Vagina (tissue), 2 donors: ENCODE results near the gene ETFRF1. TPM values are rescaled to one million over a fixed set of nuclear protein-coding genes. Genes with fewer than 3 reads are reported as not detected.

Experiments
- DNase-seq, 2 donors: peaks; one replicate each; pipeline ENCODE4 v3.0.0-alpha.2; 2017; ENCODE audit errors: extremely low spot score in 2 of 2
- H3K27ac ChIP-seq: fragments of 200-600 bp; sonication (generic); one replicate; pipeline ENCODE4 v1.5.1; 2019
- H3K27me3 ChIP-seq: fragments of 200-600 bp; sonication (generic); one replicate; pipeline ENCODE4 v1.5.1; 2019
- H3K36me3 ChIP-seq, 2 donors: fragments of 200-600 bp; sonication (generic); one replicate each; pipeline ENCODE4 v1.5.1; 2017 to 2019
- H3K4me1 ChIP-seq: fragments of 200-600 bp; sonication (generic); one replicate; pipeline ENCODE4 v1.5.1; 2019
- H3K4me3 ChIP-seq, 2 donors: fragments of 200-600 bp; sonication (generic); 1 replicate in 1 of 2; 2 replicates in 1 of 2; pipeline ENCODE4 v1.5.1; 2016 to 2019
- H3K9me3 ChIP-seq: fragments of 200-600 bp; sonication (generic); one replicate; pipeline ENCODE4 v1.5.1; 2019
- CTCF ChIP-seq, 3 experiments: fragments of 450-650 bp in 2 of 3; fragments of 200-600 bp in 1 of 3; sonication (generic) in 1 of 3; IDR thresholded peaks; one replicate each; pipeline ENCODE4 v1.5.1; 2017 to 2019; ENCODE audit warnings: antibody characterized with exemption in 3 of 3, mild to moderate bottlenecking in 2 of 3, moderate library complexity in 2 of 3
- POLR2A ChIP-seq, 2 donors: fragments of 450-650 bp; IDR thresholded peaks; one replicate each; pipeline ENCODE4 v1.6.1; 2017; ENCODE audit warnings: antibody characterized with exemption in 2 of 2, mild to moderate bottlenecking in 2 of 2, moderate library complexity in 2 of 2
- POLR2AphosphoS5 ChIP-seq, 2 donors: sonication (generic); formaldehyde crosslinking; IDR thresholded peaks; one replicate each; pipeline ENCODE4 v1.9.0; 2017; ENCODE audit warnings: antibody characterized with exemption in 2 of 2, mild to moderate bottlenecking in 2 of 2, low read depth in 1 of 2; ENCODE audit not compliant: insufficient read depth in 1 of 2
- intact Hi-C: fragments of 100-400 bp; cut with DNase I; formaldehyde crosslinking; loops from one replicate; pipeline ENCODE4 v1.15.1; 2023
- total RNA-seq: library from RNA; depleted of rRNA; stranded (reverse); fragments of >200 nt; gene quantifications from one replicate; pipeline ENCODE4 v1.2.3, GENCODE V29; 2016

ETFRF1 gene
- total RNA-seq, 1 donor from 2014 or later = 15.7 TPM

- Histone ChIP-seq H3K27ac (no peak overlapping the region), H3K4me3 (no peak overlapping the region)
These were observed 53.1 kb downstream of the ETFRF1 start for GRCh38 chr12:25248137-25248536.

GRCh38 chr12:25248732-25249131 lies 53.7 kb downstream of the ETFRF1 start:
- H3K9me3 ChIP-seq = no peaks in the 10 kb centered on the region
- TF ChIP-seq POLR2A (IDR thresholded peaks at IDR 0.05) (no peak), POLR2AphosphoS5 (IDR thresholded peaks at IDR 0.05; ENCODE audit: insufficient read depth in 1 of 2, low read depth in 1 of 2) (no peak), CTCF (IDR thresholded peaks at IDR 0.05) (no peak)
- no peaks in the 10 kb centered on the region for H3K36me3 ChIP-seq
- peaks cover 20% of the 10 kb centered on the region for H3K4me1 ChIP-seq
- intact Hi-C loops = no loop called here
- DNase-seq = no peak
- H3K27me3 ChIP-seq = no peaks in the 10 kb centered on the region
- no peak overlapping the region for H3K27ac ChIP-seq
- H3K4me3 ChIP-seq = no peak overlapping the region

More at GRCh38 chr12:25248137-25248536, 53.1 kb downstream of the ETFRF1 start:
- Histone ChIP-seq H3K36me3 (no peaks in the 10 kb centered on the region), H3K27me3 (no peaks in the 10 kb centered on the region), H3K9me3 (no peaks in the 10 kb centered on the region), H3K4me1 (peaks cover 20% of the 10 kb centered on the region)
- no peak for TF ChIP-seq POLR2AphosphoS5 (IDR thresholded peaks at IDR 0.05; ENCODE audit: insufficient read depth in 1 of 2, low read depth in 1 of 2)
- TF ChIP-seq CTCF (IDR thresholded peaks at IDR 0.05) = no peak
- TF ChIP-seq POLR2A (IDR thresholded peaks at IDR 0.05) = no peak
- intact Hi-C loops = no loop called here
- DNase-seq = no peak

GRCh38 chr12:25249931-25250738 lies 55.1 kb downstream of the ETFRF1 start:
- peaks cover 20% of the 10 kb centered on the region for H3K4me1 ChIP-seq

GRCh38 chr12:25250744-25251730 lies 56.0 kb downstream of the ETFRF1 start, which contains the start of gene KRAS:
Gene KRAS, minus strand, starts transcription at chr12:25250929.
- DNase-seq = peak in 1 of 2 donors; percentile 95
- TF ChIP-seq CTCF (IDR thresholded peaks at IDR 0.05) (no peak), POLR2A (IDR thresholded peaks at IDR 0.05) (peak in 1 of 2 donors; percentile 75), POLR2AphosphoS5 (IDR thresholded peaks at IDR 0.05; ENCODE audit: insufficient read depth in 1 of 2, low read depth in 1 of 2) (peak; percentile 55 to 67)
- peaks cover 20% of the 10 kb centered on the region for H3K4me1 ChIP-seq
- H3K27ac ChIP-seq = peak within 1 kb of the TSS; percentile 93
- intact Hi-C loops = no loop called here
- H3K36me3 ChIP-seq = no peaks in the 10 kb centered on the region
- H3K9me3 ChIP-seq = no peaks in the 10 kb centered on the region
- H3K4me3 ChIP-seq = peak within 1 kb of the TSS; percentile 85 to 87
- H3K27me3 ChIP-seq = no peaks in the 10 kb centered on the region

More at GRCh38 chr12:25249931-25250738, 55.1 kb downstream of the ETFRF1 start:
- no peak for DNase-seq
- Histone ChIP-seq H3K27ac (peak overlapping the region; percentile 93), H3K36me3 (no peaks in the 10 kb centered on the region), H3K27me3 (no peaks in the 10 kb centered on the region), H3K4me3 (peak overlapping the region; percentile 85 to 87), H3K9me3 (no peaks in the 10 kb centered on the region)
- no peak for TF ChIP-seq POLR2A (IDR thresholded peaks at IDR 0.05)
- no peak for TF ChIP-seq POLR2AphosphoS5 (IDR thresholded peaks at IDR 0.05; ENCODE audit: insufficient read depth in 1 of 2, low read depth in 1 of 2)
- TF ChIP-seq CTCF (IDR thresholded peaks at IDR 0.05) = no peak
- intact Hi-C loops = no loop called here
